Left lobe of liver (tissue), 2 donors: ENCODE results near the gene SSBP1. TPM values are rescaled to one million over a fixed set of nuclear protein-coding genes. Genes with fewer than 3 reads are reported as not detected.
"Not testable (repeated sequence)": the region's sequence is repeated elsewhere in the genome, so short reads cannot be mapped to it uniquely, and the experiment has no call there.

Experiments used
- ATAC-seq: fragments of 200-7000 bp; cut with Tn5 transposase; one replicate; pipeline ENCODE4 v1.9.1; 2020; ENCODE audit warnings: mild to moderate bottlenecking, moderate library complexity
- DNase-seq: peaks from one replicate; pipeline ENCODE4 v3.0.0-alpha.2; 2020; ENCODE audit warnings: low spot score
- total RNA-seq: library from RNA; stranded (reverse); gene quantifications from one replicate; pipeline ENCODE4 v1.2.1, GENCODE V29; 2021
- donor health status: DM: no; HTN: no; CAD: no; lungs with moderate emphysema.
- donor health status: DM: no; HTN: yes; CAD: no.

The SSBP1 gene
- total RNA-seq, 1 donor from 2014 or later = 36.7 TPM

DNA sequence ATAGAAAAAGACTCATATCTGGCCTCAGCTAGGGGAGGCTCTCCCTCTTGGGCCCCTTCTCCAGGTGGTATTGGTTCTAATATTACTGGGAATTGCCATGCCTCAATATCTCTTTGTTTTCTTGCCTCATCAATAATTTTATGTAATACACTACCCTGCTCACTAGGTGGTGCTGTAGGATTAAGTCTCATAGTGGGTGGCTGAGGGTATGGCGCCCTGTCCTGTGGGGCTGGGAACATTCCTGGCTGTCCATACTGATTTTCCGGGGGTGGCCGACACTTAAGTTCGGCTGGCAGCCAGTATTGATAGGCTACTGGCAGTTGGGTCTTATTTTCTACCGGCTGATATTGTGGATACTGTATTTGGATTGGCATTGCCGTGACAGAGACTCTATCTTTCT is 16.8 kb downstream of the SSBP1 start:
- peak; percentile 45 for ATAC-seq

GRCh38 chr7:141763797-141764196 is 25.6 kb downstream of the SSBP1 start, which contains the start of gene TAS2R3:
TAS2R3 (plus strand) TSS chr7:141764097; CDS start chr7:141764159, 62 bp downstream.
- DNase-seq (no peak), ATAC-seq (no peak)

More for the DNA sequence above, 16.8 kb downstream of the SSBP1 start:
- DNase-seq = no peak

- not testable (repeated sequence) for ATAC-seq, DNase-seq
Measured at GRCh38 chr7:141770083-141770583, 32.0 kb downstream of the SSBP1 start.

DNA sequence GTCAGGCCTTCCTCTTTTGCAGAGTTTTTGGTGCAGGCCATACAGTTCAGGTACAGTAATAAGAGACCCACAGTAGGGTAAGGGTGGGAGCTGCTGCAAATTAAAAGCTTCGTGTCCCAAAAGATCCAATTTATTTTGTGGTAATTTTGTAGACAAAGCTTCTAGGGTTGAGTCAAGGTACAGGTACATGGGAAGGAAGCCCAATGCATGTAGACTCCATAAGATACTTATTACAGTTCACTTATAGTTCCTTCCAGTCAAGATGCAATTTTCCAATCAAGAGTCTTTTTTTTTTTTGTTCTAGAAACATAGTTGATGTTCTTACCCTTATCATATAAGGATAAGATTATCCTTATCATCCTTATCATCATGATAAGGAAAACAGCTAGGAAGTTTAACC is 38.2 kb downstream of the SSBP1 start, which contains the start of gene TAS2R4:
Gene TAS2R4, plus strand, starts transcription at position 301 of the 400 bp plus-strand sequence. CDS start 1,815 bp downstream, outside the sequence.
- ATAC-seq = no peak
- DNase-seq = no peak

DNA sequence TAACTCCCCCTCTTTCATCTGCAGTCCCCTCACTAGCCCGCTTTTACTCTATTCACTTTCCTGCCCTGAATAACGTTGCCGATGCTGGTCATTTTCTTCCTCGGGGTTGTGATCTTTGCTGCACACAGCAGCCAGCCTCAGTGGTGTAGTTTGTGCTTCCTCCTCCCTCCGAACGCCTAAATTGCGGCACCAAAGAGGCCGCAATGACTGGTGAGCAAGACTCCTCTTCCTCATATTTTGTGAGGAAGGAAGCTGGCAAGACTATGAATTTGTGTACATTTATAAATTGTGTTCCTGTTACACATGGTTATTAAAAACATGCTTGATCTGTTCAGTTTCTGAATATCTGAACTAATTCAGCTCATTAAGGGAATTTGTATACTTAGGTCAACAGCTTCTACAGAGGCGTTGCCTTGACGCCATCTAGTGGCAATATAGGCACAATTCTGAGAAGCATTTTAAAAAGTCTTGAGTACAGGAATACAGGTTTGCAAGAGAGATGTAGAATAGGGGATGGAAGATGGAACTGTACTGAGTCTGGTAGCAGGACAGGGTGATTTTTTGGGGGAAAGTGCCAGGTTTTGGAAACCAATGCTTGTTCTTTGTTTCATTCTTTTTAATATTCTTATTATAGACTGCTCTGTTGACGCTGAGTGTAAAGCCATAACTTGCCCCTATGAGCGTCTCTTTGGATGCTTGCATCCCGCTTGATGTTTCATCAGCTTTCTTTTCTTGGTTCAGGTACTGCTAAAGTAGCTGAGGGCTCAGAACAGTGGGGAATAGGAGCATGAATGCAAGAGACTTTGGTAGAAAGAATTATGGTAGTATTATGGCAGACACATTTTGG is 47.8 kb downstream of the SSBP1 start:
- DNase-seq (no peak), ATAC-seq (peak; percentile 87)

DNA sequence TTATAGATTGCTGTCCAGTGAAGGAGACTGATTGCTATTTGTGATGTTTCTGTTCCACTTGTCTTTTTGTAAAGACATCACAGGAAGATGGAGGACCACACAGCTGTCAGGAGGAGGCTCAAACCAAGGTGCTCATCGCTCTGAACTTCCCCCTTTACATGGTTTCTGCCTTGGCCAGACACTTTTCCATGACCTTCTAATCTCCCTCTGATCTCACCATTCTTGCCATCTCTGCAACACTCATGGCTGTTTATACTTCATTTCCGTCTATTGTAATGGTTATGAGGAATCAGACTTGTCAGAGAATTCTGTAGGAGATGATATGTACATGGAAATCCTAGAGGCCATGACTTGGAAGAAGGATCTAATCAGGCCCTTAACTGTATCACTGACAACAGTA is 50.1 kb downstream of the SSBP1 start:
- no peak for DNase-seq
- ATAC-seq = no peak

- ATAC-seq (no peak), DNase-seq (no peak)
Measured at GRCh38 chr7:141789917-141790316, 51.8 kb downstream of the SSBP1 start, which contains the start of gene TAS2R5. TAS2R5 (plus strand) TSS chr7:141790217; CDS start chr7:141790362, 145 bp downstream.

GRCh38 chr7:141792526-141792925 is 54.4 kb downstream of the SSBP1 start:
- DNase-seq (no peak), ATAC-seq (no peak)

Other genes starting within 250 kb of the SSBP1 start
- gene AGK, start 186.9 kb upstream of the SSBP1 start, total RNA-seq = 8.7 TPM
- gene DENND11, start 36.2 kb upstream of the SSBP1 start, total RNA-seq = 29.8 TPM
- not detected for gene WEE2, start 30.0 kb upstream of the SSBP1 start, total RNA-seq
- gene TAS2R3, start 25.7 kb downstream of the SSBP1 start, total RNA-seq = 0.58 TPM
- gene TAS2R4, start 38.3 kb downstream of the SSBP1 start, total RNA-seq = 0.40 TPM
- gene TAS2R5, start 51.9 kb downstream of the SSBP1 start, total RNA-seq = 0.45 TPM
- not detected for gene PRSS37, start 103.1 kb downstream of the SSBP1 start, total RNA-seq
- not detected for gene OR9A4, start 178.0 kb downstream of the SSBP1 start, total RNA-seq
- 0.18 TPM for gene CLEC5A, start 208.6 kb downstream of the SSBP1 start, total RNA-seq
- gene TAS2R38, start 235.4 kb downstream of the SSBP1 start, total RNA-seq = not detected